Measurements from ENCODE around the gene DDX47. TPM values are rescaled to one million over a fixed set of nuclear protein-coding genes. Genes with fewer than 3 reads are reported as not detected.
A peak's percentile ranks its signal among the peaks of the same experiment; 100 is the strongest.

Gene DDX47
- total RNA-seq, 1 donor from 2014 or later, result 45.1 TPM

DNA sequence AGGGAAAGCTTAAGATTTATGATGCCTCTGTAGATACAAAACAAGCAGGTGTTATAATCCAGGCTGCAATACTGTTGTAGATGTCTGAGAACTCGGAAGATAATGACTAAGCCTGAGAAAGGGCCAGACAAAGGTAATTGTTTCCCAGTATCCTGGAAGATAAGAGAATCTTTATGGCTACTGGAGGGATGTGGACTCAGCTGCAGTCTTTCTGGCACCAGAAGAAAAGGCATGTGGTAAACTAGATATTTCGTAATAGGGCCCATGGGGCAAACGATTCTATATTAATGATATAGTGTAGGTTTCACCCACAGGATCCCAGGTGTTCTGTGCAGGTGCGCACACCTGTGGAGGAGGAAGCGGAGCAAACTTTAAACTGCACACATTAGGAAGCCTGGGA is 36.9 kb upstream of the DDX47 start:
- Mint-ChIP-seq H3K4me1 (ENCODE audit: unreplicated experiment) (peaks cover 12% of the 10 kb centered on the region), H3K9me3 (ENCODE audit: unreplicated experiment) (no peaks in the 10 kb centered on the region), H3K27ac (ENCODE audit: unreplicated experiment) (peak overlapping the region; percentile 61), H3K4me3 (ENCODE audit: unreplicated experiment) (no peak overlapping the region), H3K27me3 (ENCODE audit: unreplicated experiment) (peaks cover 2% of the 10 kb centered on the region), H3K36me3 (ENCODE audit: low read depth, unreplicated experiment) (no peaks in the 10 kb centered on the region)
- no peak for DNase-seq (ENCODE audit: low spot score)
- no peak for TF ChIP-seq CTCF (IDR thresholded peaks at IDR 0.05; ENCODE audit: unreplicated experiment)

GRCh38 chr12:12777092-12777491 is 36.1 kb upstream of the DDX47 start:
- H3K4me3 Mint-ChIP-seq (ENCODE audit: unreplicated experiment), result no peak overlapping the region
- no peak for DNase-seq (ENCODE audit: low spot score)
- no peaks in the 10 kb centered on the region for H3K9me3 Mint-ChIP-seq (ENCODE audit: unreplicated experiment)
- no peaks in the 10 kb centered on the region for H3K36me3 Mint-ChIP-seq (ENCODE audit: low read depth, unreplicated experiment)
- peaks cover 12% of the 10 kb centered on the region for H3K4me1 Mint-ChIP-seq (ENCODE audit: unreplicated experiment)
- H3K27me3 Mint-ChIP-seq (ENCODE audit: unreplicated experiment), result peaks cover 4% of the 10 kb centered on the region
- H3K27ac Mint-ChIP-seq (ENCODE audit: unreplicated experiment), result no peak overlapping the region
- no peak for TF ChIP-seq CTCF (IDR thresholded peaks at IDR 0.05; ENCODE audit: unreplicated experiment)

- H3K4me3 Mint-ChIP-seq (ENCODE audit: unreplicated experiment), result no peak overlapping the region
- no peak overlapping the region for H3K27ac Mint-ChIP-seq (ENCODE audit: unreplicated experiment)
- H3K4me1 Mint-ChIP-seq (ENCODE audit: unreplicated experiment), result peaks cover 12% of the 10 kb centered on the region
- DNase-seq (ENCODE audit: low spot score), result no peak
- no peak for TF ChIP-seq CTCF (IDR thresholded peaks at IDR 0.05; ENCODE audit: unreplicated experiment)
- H3K27me3 Mint-ChIP-seq (ENCODE audit: unreplicated experiment), result peaks cover 4% of the 10 kb centered on the region
- no peaks in the 10 kb centered on the region for H3K9me3 Mint-ChIP-seq (ENCODE audit: unreplicated experiment)
- no peaks in the 10 kb centered on the region for H3K36me3 Mint-ChIP-seq (ENCODE audit: low read depth, unreplicated experiment)
Measured at GRCh38 chr12:12779007-12779406, 34.1 kb upstream of the DDX47 start.

- Mint-ChIP-seq H3K9me3 (ENCODE audit: unreplicated experiment) (no peaks in the 10 kb centered on the region), H3K27me3 (ENCODE audit: unreplicated experiment) (peaks cover 4% of the 10 kb centered on the region), H3K27ac (ENCODE audit: unreplicated experiment) (no peak overlapping the region), H3K4me1 (ENCODE audit: unreplicated experiment) (peaks cover 12% of the 10 kb centered on the region), H3K4me3 (ENCODE audit: unreplicated experiment) (no peak overlapping the region), H3K36me3 (ENCODE audit: low read depth, unreplicated experiment) (no peaks in the 10 kb centered on the region)
- TF ChIP-seq CTCF (IDR thresholded peaks at IDR 0.05; ENCODE audit: unreplicated experiment), result no peak
- no peak for DNase-seq (ENCODE audit: low spot score)
Measured at GRCh38 chr12:12779529-12779928, 33.6 kb upstream of the DDX47 start.

DNA sequence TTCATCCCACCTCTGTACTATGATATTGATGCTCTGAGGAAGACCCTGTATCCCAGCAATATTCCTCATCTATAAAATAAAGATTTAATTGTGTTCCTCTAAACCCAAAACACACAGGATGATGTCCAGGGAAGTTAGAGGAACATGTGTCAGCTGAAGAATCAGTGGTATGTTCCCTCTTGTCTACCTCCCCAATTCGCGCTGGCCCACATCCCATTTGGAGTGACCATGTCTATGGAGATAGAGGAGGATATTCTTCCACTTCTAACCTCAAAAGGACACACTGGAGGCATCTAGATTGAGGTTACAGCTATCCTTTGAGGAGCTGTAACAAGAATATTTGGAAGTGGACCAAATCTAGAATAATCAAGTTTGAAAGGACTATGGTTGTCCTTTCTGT is 29.0 kb upstream of the DDX47 start:
- Mint-ChIP-seq H3K36me3 (ENCODE audit: low read depth, unreplicated experiment) (no peaks in the 10 kb centered on the region), H3K4me3 (ENCODE audit: unreplicated experiment) (no peak overlapping the region), H3K27ac (ENCODE audit: unreplicated experiment) (no peak overlapping the region), H3K9me3 (ENCODE audit: unreplicated experiment) (no peaks in the 10 kb centered on the region), H3K4me1 (ENCODE audit: unreplicated experiment) (peaks cover 20% of the 10 kb centered on the region), H3K27me3 (ENCODE audit: unreplicated experiment) (peaks cover 3% of the 10 kb centered on the region)
- TF ChIP-seq CTCF (IDR thresholded peaks at IDR 0.05; ENCODE audit: unreplicated experiment), result no peak
- DNase-seq (ENCODE audit: low spot score), result no peak

All from endothelial cell (in vitro differentiated cells).